SKM-1 (cell line): ENCODE results near the gene PACS1.
"Not testable (repeated sequence)": the region's sequence is repeated elsewhere in the genome, so short reads cannot be mapped to it uniquely, and the experiment has no call there.

ENCODE experiments used
- DNase-seq: peaks from one replicate; lab custom pipeline; 2025; ENCODE audit not compliant: unreplicated experiment; lab: John Stamatoyannopoulos, UW

Gene PACS1

DNA sequence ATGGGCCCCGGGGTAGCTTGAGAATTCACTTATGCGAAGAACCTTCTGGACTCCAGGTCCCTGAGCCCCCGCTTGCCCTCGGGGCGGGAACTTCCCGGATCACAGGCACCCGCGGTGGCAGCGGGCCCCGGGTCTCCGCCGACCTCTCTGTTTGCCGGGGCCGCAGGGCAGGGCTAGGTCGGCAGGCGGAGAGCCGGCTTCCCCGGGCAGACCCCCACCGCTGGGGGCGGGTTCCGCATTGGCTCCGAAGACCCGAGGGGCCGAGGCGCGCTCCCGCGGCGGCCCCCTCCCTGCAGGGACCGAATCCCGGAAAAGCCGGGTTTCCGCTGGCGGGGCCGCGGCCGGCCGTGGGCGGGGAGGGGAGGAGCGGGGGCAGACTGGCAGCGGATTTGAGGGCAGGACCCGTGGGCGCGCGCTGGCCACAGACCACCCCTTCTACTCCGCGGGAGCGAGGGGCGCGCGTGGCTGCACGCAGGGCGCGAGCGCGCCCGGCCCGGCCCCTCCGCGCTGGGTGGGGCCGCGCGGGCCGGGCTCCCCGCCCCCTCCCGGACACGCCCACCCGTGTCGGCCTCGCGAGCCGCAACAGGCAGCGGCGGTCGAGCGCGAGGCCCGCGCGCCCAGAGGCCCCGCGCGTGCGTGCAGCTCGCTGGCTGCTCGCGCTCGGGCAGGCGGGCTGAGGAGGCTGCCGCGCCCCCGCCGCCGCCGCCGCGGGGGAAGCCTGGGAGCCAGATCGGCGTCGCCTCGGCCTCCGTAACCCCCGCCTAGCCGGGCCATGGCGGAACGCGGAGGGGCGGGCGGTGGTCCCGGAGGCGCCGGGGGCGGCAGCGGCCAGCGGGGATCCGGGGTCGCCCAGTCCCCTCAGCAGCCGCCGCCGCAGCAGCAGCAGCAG, at the start of gene PACS1:
PACS1 (plus strand) TSS at position 558 of the 889 bp plus-strand sequence; CDS start at position 773, 215 bp downstream.
- DNase-seq = no peak

- DNase-seq = peak; percentile 73
Observed at GRCh38 chr11:66020618-66021357, 49.3 kb upstream of the PACS1 start.

DNA sequence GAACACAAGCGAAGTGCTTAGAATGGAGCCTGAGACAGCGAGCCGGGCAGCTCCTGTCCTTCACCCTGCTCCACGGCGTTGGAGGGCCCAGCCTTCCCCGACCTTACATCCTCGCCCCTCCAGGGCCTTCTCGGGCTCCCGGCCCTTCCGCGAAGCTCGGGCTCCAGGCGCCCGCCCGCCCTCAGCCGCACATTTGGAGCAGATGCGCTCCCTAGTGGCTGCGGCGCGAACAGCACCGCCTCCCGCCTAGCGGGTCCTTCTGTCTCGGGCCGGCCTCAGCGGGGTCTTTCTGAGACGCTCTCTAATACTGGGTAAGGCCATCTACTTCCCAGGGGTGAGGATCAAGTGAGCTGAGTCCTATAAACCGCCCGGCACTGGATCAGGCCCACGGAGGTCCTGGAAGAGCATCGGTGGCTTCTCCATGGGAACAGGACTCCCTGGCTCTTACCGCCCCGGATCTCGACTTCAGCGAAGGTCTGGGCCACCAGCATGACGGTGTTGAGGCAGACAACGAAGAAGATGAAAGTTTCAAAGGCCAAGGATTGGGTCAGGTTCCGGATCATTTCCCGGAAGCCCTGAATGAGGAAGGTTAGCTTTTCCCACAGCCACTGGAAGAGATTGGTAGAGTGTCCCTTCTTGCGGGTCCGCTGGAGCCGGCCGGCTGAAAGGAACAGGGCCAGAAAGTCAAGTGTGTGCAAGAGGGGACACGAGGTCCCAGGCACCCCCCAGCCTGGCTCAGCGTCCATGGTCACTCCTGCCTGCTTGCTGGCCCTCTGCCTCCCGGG, 47.5 kb upstream of the PACS1 start:
- DNase-seq = peak; percentile 25

- DNase-seq = not testable (repeated sequence)
Observed at GRCh38 chr11:66023186-66023440, 47.0 kb upstream of the PACS1 start.

- no peak for DNase-seq
Observed at GRCh38 chr11:66026017-66026529, 44.0 kb upstream of the PACS1 start, which contains the start of gene CATSPER1. Gene CATSPER1, minus strand, starts transcription at chr11:66026479. Its CDS starts 100 bp downstream, at chr11:66026379.

DNA sequence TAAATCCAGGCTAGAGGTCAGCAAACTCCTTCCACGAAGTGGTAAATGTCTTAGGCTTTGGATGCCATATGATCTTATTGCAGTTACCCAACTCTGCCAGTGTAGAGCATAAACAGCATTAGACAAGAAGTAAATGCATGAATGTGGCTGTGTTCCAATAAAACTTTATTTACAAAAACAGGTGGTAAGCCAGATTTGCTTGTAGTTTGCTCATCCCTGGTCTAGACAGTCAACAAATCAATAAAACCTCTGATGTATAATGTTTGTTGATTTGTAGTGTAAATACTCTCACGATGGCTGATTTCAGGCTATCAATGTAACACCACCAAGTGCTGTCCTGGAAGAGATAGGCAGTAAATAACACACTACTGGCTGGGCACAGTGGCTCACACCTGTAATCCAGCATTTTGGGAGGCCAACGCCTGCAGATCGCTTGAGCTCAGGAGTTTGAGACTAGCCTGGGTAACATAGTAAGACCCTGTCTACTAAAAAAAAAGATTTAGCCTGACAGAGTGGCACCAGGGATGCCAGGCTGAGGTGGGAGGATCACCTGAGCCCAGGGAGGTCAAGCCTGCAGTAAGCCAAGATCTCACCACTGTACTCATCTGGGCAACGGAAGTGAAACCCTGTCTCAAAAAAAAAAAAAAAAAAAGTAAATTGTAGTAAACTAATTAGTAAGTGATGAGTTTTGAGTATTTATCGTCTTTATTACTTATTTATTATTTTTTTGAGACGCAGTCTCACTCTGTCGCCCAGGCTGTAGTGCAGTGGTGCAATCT, 36.9 kb upstream of the PACS1 start:
- DNase-seq = no peak

DNA sequence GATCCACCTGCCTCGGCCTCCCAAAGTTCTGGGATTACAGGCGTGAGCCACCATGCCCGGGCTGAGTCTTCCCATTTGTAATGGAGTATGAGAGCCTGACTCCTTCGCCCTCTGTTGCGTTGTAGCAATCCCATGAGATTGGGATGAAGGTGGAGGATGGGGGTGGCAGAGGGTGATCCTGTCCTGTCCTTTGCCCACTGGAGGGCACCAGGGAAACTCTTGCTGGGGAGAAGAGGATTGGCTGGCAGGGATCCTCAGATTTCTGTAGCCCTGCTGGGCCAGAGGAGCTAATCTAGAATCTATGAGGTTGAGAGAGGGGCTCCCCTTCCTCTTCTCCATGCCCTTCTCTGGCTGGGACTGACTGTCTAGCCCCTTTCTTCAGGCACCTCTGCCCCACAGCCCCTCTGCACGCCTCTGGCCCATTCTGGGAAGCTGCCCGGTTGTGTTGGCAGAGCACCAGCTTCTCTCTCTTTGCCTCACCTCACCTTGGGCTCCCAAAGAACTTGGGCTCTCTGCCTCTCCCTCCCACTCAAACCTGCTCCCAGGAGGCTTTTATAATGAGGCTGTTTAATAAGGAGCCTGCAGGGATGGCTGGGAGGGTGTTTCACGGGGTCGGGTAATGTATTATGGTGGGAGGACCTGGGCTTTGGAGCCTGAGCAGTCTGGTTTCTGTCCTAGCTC, 34.3 kb upstream of the PACS1 start:
- DNase-seq = no peak

- no peak for DNase-seq
Observed at GRCh38 chr11:66036334-66036710, 33.8 kb upstream of the PACS1 start.

DNA sequence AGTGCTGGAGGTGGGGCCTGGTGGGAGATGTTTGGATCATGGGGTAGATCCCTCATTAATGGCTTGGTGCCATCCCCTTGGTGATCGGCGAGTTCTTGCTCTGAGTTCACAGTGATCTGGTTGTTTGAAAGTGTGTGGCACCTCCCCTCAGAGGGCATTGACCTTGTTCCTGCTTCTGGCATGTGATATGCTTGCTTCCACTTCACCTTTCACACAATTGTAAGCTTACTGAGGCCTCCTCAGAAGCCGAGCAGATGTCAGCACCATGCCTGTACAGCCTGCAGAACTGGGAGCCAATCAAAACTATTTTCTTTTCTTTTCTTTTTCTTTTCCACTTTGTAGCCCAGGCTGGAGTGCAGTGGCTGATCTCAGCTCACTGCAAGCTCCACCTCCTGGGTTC, 32.7 kb upstream of the PACS1 start:
- no peak for DNase-seq

GRCh38 chr11:66039765-66040164, 30.3 kb upstream of the PACS1 start:
- DNase-seq = no peak

- no peak for DNase-seq
Observed at GRCh38 chr11:66042227-66042995, 27.7 kb upstream of the PACS1 start.

- DNase-seq = no peak
Observed at GRCh38 chr11:66042996-66043906, 26.8 kb upstream of the PACS1 start.

DNA sequence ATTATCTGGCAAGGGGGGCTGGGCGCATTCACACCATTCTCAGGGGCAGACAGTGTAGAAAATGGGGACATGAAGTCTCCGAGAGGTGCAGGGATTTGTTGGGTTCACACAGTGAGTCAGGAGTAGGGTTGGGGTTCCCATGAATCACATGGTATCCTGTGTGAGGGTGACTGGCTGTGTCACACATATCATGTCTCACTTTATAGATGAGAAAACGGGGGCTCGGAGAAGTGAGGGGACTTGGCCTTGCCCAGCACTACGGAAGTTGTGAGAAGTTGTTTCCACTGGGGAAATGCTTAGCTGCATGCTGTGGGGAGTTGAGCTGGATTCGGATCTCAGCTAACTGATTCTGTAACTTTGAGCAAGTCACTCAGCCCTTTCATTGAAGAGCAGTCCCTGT, 25.3 kb upstream of the PACS1 start:
- DNase-seq = no peak

- peak; percentile 61 for DNase-seq
Observed at GRCh38 chr11:66045177-66045639, 24.9 kb upstream of the PACS1 start.

DNA sequence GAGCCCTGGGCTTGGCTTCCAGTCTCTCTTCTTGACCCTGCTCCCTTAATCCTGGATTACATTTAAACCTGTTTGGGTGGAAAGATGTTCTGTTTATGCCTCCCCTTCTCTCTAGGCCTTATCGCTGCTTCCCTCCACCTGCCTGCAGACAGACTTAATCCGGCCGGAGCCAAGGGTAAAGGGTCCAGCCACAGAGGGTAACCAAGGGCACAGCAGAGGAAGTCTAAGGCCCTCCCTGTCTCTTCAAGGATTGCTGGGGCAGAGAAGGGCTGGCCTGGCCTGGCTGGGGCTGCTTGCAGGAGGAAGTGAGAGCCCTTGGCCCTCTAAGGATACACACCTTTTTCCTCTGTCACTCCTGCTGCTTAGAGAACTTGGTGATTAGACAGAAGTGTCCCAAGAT, 23.2 kb upstream of the PACS1 start:
- DNase-seq = no peak

DNA sequence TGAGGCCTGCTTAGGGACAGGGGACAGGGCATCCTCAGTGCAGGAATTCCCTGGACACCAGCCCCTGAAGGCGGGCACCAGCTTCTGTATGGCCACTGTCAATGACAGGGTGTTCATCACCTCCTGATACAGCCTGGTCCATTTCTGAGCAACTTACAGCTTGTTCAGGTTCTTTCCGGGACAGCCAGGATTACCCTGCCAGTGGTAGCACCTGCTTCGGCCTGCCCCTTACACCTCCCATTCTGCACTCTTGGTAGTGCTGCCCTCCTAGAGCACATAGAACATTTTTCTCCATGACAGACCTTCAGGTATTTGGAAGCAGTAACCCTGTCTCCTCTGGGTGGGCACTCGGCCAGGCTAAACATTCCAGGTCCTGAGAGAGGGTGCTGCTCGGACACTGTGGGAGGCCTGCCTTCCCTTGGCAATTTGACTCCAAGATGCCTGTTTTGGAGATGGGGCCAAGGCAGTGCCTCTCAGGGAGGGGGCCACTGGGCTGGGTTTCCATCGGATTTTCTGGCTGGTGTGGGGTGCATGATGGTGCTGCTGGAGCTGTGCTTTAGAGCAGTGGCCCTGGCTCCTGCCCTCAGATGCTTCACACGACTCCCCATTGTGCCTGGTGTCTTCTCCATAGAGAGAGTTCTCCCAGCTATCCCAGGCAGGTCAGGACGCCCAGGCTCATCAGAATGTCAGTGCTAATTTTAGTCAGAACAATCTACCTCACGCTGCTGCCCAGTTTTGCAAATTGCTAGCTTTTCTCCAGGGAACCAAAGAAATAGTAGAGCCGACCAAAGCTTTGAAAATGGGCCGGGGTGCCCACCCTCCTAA, 22.3 kb upstream of the PACS1 start:
- DNase-seq = no peak
